SKM-1 (cell line): ENCODE results near the gene PDE9A.

Experiments used
- DNase-seq: peaks from one replicate; lab custom pipeline; 2025; ENCODE audit not compliant: unreplicated experiment; lab: John Stamatoyannopoulos, UW

PDE9A gene

DNA sequence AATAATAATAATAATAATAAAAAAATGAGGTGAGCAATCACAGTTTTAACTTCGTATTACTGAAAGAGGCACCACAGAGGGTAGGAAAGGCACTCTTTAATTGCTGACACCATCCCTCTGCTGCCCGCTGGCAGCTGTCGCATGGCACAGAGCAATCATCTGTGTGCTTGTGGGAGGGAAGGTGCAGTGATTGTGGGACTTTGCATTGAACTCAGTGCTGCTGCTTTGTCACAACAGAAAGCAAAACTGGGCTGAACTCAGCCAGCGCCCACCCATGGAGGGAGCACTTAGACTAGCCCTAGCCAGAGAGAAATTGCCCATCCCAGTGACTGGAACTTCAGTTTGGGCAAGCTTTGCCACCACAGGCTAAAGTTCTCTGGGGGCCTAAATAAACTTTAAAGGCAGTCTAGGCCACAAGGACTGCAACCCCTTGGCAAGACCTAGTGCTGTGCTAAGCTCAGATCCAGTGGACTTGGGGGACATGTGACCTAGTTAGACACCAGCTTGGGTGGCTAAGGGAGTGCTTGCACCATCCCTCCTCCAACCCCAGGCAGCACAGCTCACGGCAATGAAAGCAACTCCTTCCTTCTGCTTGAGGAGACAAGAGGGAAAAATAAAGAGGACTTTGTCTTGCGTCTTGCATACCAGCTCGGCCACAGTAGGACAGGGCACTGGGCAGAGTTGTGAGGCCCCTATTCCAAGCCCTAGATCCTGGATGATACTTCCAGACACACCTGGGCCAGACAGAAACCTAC is 166.6 kb downstream of the PDE9A start:
- DNase-seq: no peak

DNA sequence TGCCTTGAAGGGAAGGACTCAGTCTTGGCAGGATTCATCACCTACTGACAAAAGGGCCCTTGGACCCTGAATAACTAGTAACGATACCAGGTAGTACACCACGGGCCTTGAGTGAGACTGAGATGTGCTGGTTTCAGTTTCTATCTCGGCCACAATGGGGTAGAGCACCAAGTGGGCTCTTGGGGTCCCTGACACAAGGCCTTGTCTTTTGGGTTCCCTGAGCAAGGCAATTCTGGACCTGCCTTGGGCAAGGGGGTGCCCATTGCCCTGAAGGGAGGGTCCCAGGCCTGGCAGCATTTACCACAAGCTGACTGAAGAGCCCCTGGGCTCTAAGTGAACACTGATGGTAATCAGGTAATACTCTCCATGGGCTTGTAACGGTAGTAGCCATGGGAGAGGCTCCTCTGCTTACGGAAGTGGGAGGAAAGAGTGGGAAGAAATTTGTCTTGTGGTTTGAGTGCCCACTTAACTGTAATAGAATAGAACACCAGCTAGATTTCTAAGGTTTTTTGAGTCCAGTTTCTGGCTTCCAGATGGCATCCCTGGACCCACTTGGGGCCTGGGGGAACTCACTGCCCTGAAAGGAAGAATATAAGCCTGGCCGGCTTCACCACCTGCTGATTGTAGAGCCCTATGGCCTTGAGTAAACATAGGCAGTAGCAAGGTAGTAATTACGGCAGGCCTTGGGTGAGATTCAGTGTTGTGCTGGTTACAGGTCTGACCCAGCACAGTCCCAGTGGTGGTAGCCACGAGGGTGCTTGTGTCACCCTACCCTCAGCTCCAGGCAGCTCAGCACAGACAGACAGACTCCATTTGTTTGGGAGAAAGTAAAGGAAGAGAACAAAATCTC is 167.4 kb downstream of the PDE9A start:
- no peak for DNase-seq
